KOPT-K1 (cell line): Measurements from ENCODE around the gene CD8B2.
"Not testable (repeated sequence)": the region's sequence is repeated elsewhere in the genome, so short reads cannot be mapped to it uniquely, and the experiment has no call there.

Experiments
- H3K27ac ChIP-seq: fragments of 200-600 bp; sonication (generic); 2 replicates; pipeline ENCODE4 v1.5.1; 2016; ENCODE audit warnings: antibody characterized with exemption, mild to moderate bottlenecking, low read depth, low read length; ENCODE audit not compliant: poor library complexity, severe bottlenecking
- H3K36me3 ChIP-seq: fragments of 200-600 bp; sonication (generic); 2 replicates; pipeline ENCODE4 v1.5.1; 2017; ENCODE audit warnings: antibody characterized with exemption, mild to moderate bottlenecking, low read length, moderate library complexity; ENCODE audit not compliant: insufficient read depth
- H3K9me3 ChIP-seq: fragments of 200-600 bp; sonication (generic); 2 replicates; pipeline ENCODE4 v1.5.1; 2017; ENCODE audit warnings: antibody characterized with exemption, low read length, mild to moderate bottlenecking; ENCODE audit not compliant: insufficient read depth, poor library complexity, severe bottlenecking

Gene CD8B2

GRCh38 chr2:106486551-106487385 is at the start of gene CD8B2:
Gene CD8B2 (plus strand): TSS chr2:106487364. CDS start chr2:106487427, 63 bp downstream.
- H3K9me3 ChIP-seq: not testable (repeated sequence)

GRCh38 chr2:106461882-106462281 is 25.3 kb upstream of the CD8B2 start:
- not testable (repeated sequence) for H3K27ac ChIP-seq, H3K9me3 ChIP-seq, H3K36me3 ChIP-seq

More at GRCh38 chr2:106486551-106487385, at the start of gene CD8B2:
- not testable (repeated sequence) for H3K36me3 ChIP-seq, H3K27ac ChIP-seq

- not testable (repeated sequence) for H3K9me3 ChIP-seq, H3K27ac ChIP-seq
Measured at GRCh38 chr2:106467516-106467915, 19.6 kb upstream of the CD8B2 start.

GRCh38 chr2:106468107-106468506 is 19.1 kb upstream of the CD8B2 start, which contains the start of gene RGPD3:
Gene RGPD3 (minus strand): TSS chr2:106468413. CDS start chr2:106468288, 125 bp downstream.
- H3K9me3 ChIP-seq, H3K36me3 ChIP-seq, H3K27ac ChIP-seq: not testable (repeated sequence)

More at GRCh38 chr2:106467516-106467915, 19.6 kb upstream of the CD8B2 start:
- H3K36me3 ChIP-seq: not testable (repeated sequence)

GRCh38 chr2:106470658-106471057 is 16.5 kb upstream of the CD8B2 start:
- H3K36me3 ChIP-seq, H3K27ac ChIP-seq, H3K9me3 ChIP-seq: not testable (repeated sequence)

- H3K27ac ChIP-seq, H3K36me3 ChIP-seq, H3K9me3 ChIP-seq: not testable (repeated sequence)
Measured at GRCh38 chr2:106477647-106478046, 9.5 kb upstream of the CD8B2 start.

GRCh38 chr2:106479563-106479962 is 7.6 kb upstream of the CD8B2 start:
- H3K36me3 ChIP-seq, H3K9me3 ChIP-seq, H3K27ac ChIP-seq: not testable (repeated sequence)

- not testable (repeated sequence) for H3K9me3 ChIP-seq, H3K27ac ChIP-seq, H3K36me3 ChIP-seq
Measured at GRCh38 chr2:106487386-106488191, 425 bp downstream of the CD8B2 start.

GRCh38 chr2:106489701-106490100 is 2.5 kb downstream of the CD8B2 start:
- H3K27ac ChIP-seq, H3K36me3 ChIP-seq, H3K9me3 ChIP-seq: not testable (repeated sequence)

GRCh38 chr2:106492399-106492798 is 5.2 kb downstream of the CD8B2 start:
- H3K27ac ChIP-seq, H3K36me3 ChIP-seq, H3K9me3 ChIP-seq: not testable (repeated sequence)

GRCh38 chr2:106492913-106493312 is 5.7 kb downstream of the CD8B2 start:
- not testable (repeated sequence) for H3K36me3 ChIP-seq, H3K9me3 ChIP-seq, H3K27ac ChIP-seq

- not testable (repeated sequence) for H3K27ac ChIP-seq, H3K36me3 ChIP-seq, H3K9me3 ChIP-seq
Measured at GRCh38 chr2:106498549-106498948, 11.4 kb downstream of the CD8B2 start.

- not testable (repeated sequence) for H3K36me3 ChIP-seq, H3K9me3 ChIP-seq, H3K27ac ChIP-seq
Measured at GRCh38 chr2:106500350-106500749, 13.2 kb downstream of the CD8B2 start.

- not testable (repeated sequence) for H3K36me3 ChIP-seq, H3K27ac ChIP-seq, H3K9me3 ChIP-seq
Measured at GRCh38 chr2:106502351-106502750, 15.2 kb downstream of the CD8B2 start.

GRCh38 chr2:106504192-106504591 is 17.0 kb downstream of the CD8B2 start:
- not testable (repeated sequence) for H3K27ac ChIP-seq, H3K36me3 ChIP-seq, H3K9me3 ChIP-seq
